Adrenal gland (tissue), 19 donors: ENCODE data around the gene POC5. TPM values are rescaled to one million over a fixed set of nuclear protein-coding genes. Genes with fewer than 3 reads are reported as not detected.
A peak's percentile ranks its signal among the peaks of the same experiment; 100 is the strongest.

Experiments used
- DNase-seq, 7 donors: peaks; one replicate each; pipeline ENCODE4 v3.0.0-alpha.2; 2019 to 2020
- H3K27ac ChIP-seq, 5 donors: fragments of 200-600 bp; sonication (generic) in 4 of 5; 1 replicate in 3 of 5; 2 replicates in 2 of 5; pipeline versions ENCODE4 v1.5.1 to v1.8.0; 2016 to 2020; ENCODE audit warnings: mild to moderate bottlenecking in 1 of 5
- H3K27me3 ChIP-seq: fragments of 200-600 bp; 2 replicates; pipeline ENCODE4 v1.8.0; 2021
- H3K36me3 ChIP-seq, 2 donors: fragments of 200-600 bp; replicated peaks in 1 of 2; 1 replicate in 1 of 2; 2 replicates in 1 of 2; pipeline versions ENCODE4 v1.5.1 to v1.8.0; 2018 to 2022
- H3K4me1 ChIP-seq, 2 donors: fragments of 200-600 bp; replicated peaks in 1 of 2; 1 replicate in 1 of 2; 2 replicates in 1 of 2; pipeline versions ENCODE4 v1.5.1 to v1.8.0; 2018 to 2021
- H3K4me3 ChIP-seq, 4 donors: fragments of 200-600 bp; sonication (generic) in 3 of 4; one replicate each; pipeline ENCODE4 v1.5.1; 2016 to 2018
- H3K9me3 ChIP-seq, 3 donors: fragments of 200-600 bp; sonication (generic) in 1 of 3; replicated peaks in 1 of 3; 1 replicate in 2 of 3; 2 replicates in 1 of 3; pipeline versions ENCODE4 v1.5.1 to v1.8.0; 2016 to 2021
- CTCF ChIP-seq, 6 experiments: fragments of 450-650 bp in 4 of 6; fragments of 200-600 bp in 2 of 6; sonication (generic) in 1 of 6; IDR thresholded peaks; 1 replicate in 5 of 6; 2 replicates in 1 of 6; pipeline versions ENCODE4 v1.5.1 to v1.8.0; 2016 to 2021; ENCODE audit warnings: antibody characterized with exemption in 6 of 6, mild to moderate bottlenecking in 2 of 6, moderate library complexity in 1 of 6
- POLR2A ChIP-seq, 2 donors: fragments of 450-650 bp; IDR thresholded peaks; one replicate each; pipeline ENCODE4 v1.6.1; 2017; ENCODE audit warnings: antibody characterized with exemption in 2 of 2, mild to moderate bottlenecking in 2 of 2, moderate library complexity in 1 of 2
- WGBS, 4 donors: extraction: QIAGEN DNeasy Blood & Tissue Kit in 2 of 4; methylation state at CpG; one replicate each; pipeline versions ENCODE4 v1.1.5 to v1.1.7; 2013 to 2017; 5-methylcytosine and 5-hydroxymethylcytosine counted together
- intact Hi-C, 2 donors: fragments of 100-400 bp; cut with DNase I; formaldehyde crosslinking; loops; one replicate each; pipeline versions ENCODE4 v1.14.1 to v1.15.0; 2022 to 2023
- long read RNA-seq, 10 donors: library from polyadenylated mRNA in 3 of 10; unstranded in 2 of 10; stranded (forward) in 1 of 10; transcript quantifications; one replicate each; pipeline ENCODE4 v2.0.0 and lab custom pipeline, GENCODE V29; 2021 to 2026
- polyA plus RNA-seq, 3 donors: library from polyadenylated mRNA; stranded (reverse); fragments of 200-250 nt in 2 of 3; fragments of 350-450 nt in 1 of 3; fragmentation: Illumina TruSeq in 1 of 3; extraction: RNeasy Lipid Tissue Mini Kit (QIAGEN cat#74804) in 1 of 3; gene quantifications; one replicate each; pipeline ENCODE4 v1.2.3, GENCODE V29; 2013 to 2014
- total RNA-seq, 9 donors: library from RNA; depleted of rRNA in 4 of 9; stranded (reverse); fragments of >200 nt in 4 of 9; fragments of 120-200 nt in 1 of 9; fragmentation: NEBNext Ultra II Directional in 1 of 9; extraction: Animal tissue kit (Norgen Biotek cat#: 25700) in 1 of 9; gene quantifications; one replicate each; pipeline versions ENCODE4 v1.1.0 to v1.2.4, GENCODE V29; 2013 to 2023
- donor health status: healthy with polysubstance abuse.
- donor health status: Bipolar disorder and iron deficiency.
- donor health status: DM: yes; HTN: yes; CAD: no.
- donor health status: DM: no; HTN: no; CAD: no.
- donor health status: DM: no; HTN: no; CAD: no.
- donor health status: DM: yes; HTN: yes; CAD: no.

POC5 gene
- total RNA-seq (10 to 100 TPM in 6 of 9 donors, 1 to 10 TPM in 3; 6.5 to 22.3 (median 13.8) TPM), polyA plus RNA-seq (10 to 100 TPM; 10.2 to 16.7 (median 13.5) TPM)
- long read RNA-seq, donor 1, partial matches to known transcripts = 0 of 1 reads
- long read RNA-seq, donor 1, other reads (novel, unspliced or antisense) = 0 of 1 reads
- long read RNA-seq, donor 2, partial matches to known transcripts = 0 of 2 reads
- long read RNA-seq, donor 2, other reads (novel, unspliced or antisense) = 0 of 2 reads
- long read RNA-seq, donor 3 = 0 reads
- long read RNA-seq, donor 4, partial matches to known transcripts = 0 of 7 reads
- long read RNA-seq, donor 4, other reads (novel, unspliced or antisense) = 4 of 7 reads
- long read RNA-seq, donor 5, partial matches to known transcripts = 0 of 6 reads
- long read RNA-seq, donor 5, other reads (novel, unspliced or antisense) = 3 of 6 reads
- long read RNA-seq, donor 6, partial matches to known transcripts = 1 of 6 reads
- long read RNA-seq, donor 6, other reads (novel, unspliced or antisense) = 3 of 6 reads
- long read RNA-seq, donor 7, partial matches to known transcripts = 0 of 1 reads
- long read RNA-seq, donor 7, other reads (novel, unspliced or antisense) = 0 of 1 reads
- long read RNA-seq, donor 8 = 0 reads
- long read RNA-seq, donor 9 = 0 reads
- long read RNA-seq, donor 10, partial matches to known transcripts = 0 of 1 reads
- long read RNA-seq, donor 10, other reads (novel, unspliced or antisense) = 0 of 1 reads

GRCh38 chr5:75717082-75717922 lies at the start of gene POC5:
Gene POC5 (minus strand): TSS chr5:75717437. CDS start chr5:75712937, 4,500 bp downstream.
- Histone ChIP-seq H3K9me3 (no peaks in the 10 kb centered on the region), H3K36me3 (no peaks in the 10 kb centered on the region), H3K4me1 (peaks cover 0 to 12% of the 10 kb centered on the region in 2 donors), H3K4me3 (peak within 1 kb of the TSS; percentile 34 to 97 (median 82)), H3K27ac (peak within 1 kb of the TSS; percentile 61 to 98 (median 87)), H3K27me3 (no peaks in the 10 kb centered on the region)
- intact Hi-C loops = no loop called here
- DNase-seq = peak; percentile 98 to 99 (median 98)
- no peak for TF ChIP-seq CTCF (IDR thresholded peaks at IDR 0.05)
- peak in 1 of 2 donors; percentile 84 for TF ChIP-seq POLR2A (IDR thresholded peaks at IDR 0.05)
- 9 to 16% (median 12%) methylated on average over 34 to 51 of the region's 51 CpGs for WGBS, 4 donors

- WGBS, 4 donors = 77 to 86% (median 85%) methylated on average over 5 of the region's 5 CpGs
Observed at GRCh38 chr5:75758116-75758515, 40.9 kb upstream of the POC5 start.

GRCh38 chr5:75756981-75757380 lies 39.7 kb upstream of the POC5 start:
- no peak for DNase-seq
- intact Hi-C loops = no loop called here
- no peaks in the 10 kb centered on the region for H3K27me3 ChIP-seq
- no peak overlapping the region for H3K27ac ChIP-seq
- no peaks in the 10 kb centered on the region for H3K4me1 ChIP-seq
- no peaks in the 10 kb centered on the region for H3K36me3 ChIP-seq
- H3K4me3 ChIP-seq = no peak overlapping the region
- TF ChIP-seq CTCF (IDR thresholded peaks at IDR 0.05) = no peak
- TF ChIP-seq POLR2A (IDR thresholded peaks at IDR 0.05) = no peak
- H3K9me3 ChIP-seq = no peaks in the 10 kb centered on the region

More at GRCh38 chr5:75758116-75758515, 40.9 kb upstream of the POC5 start:
- Histone ChIP-seq H3K36me3 (no peaks in the 10 kb centered on the region), H3K27me3 (no peaks in the 10 kb centered on the region), H3K27ac (no peak overlapping the region), H3K9me3 (no peaks in the 10 kb centered on the region), H3K4me3 (no peak overlapping the region), H3K4me1 (no peaks in the 10 kb centered on the region)
- intact Hi-C loops = no loop called here
- no peak for TF ChIP-seq CTCF (IDR thresholded peaks at IDR 0.05)
- TF ChIP-seq POLR2A (IDR thresholded peaks at IDR 0.05) = no peak
- DNase-seq = no peak

GRCh38 chr5:75756211-75756610 lies 39.0 kb upstream of the POC5 start:
- TF ChIP-seq POLR2A (IDR thresholded peaks at IDR 0.05) (no peak), CTCF (IDR thresholded peaks at IDR 0.05) (no peak)
- Histone ChIP-seq H3K9me3 (no peaks in the 10 kb centered on the region), H3K27me3 (no peaks in the 10 kb centered on the region), H3K4me3 (no peak overlapping the region), H3K27ac (no peak overlapping the region), H3K36me3 (no peaks in the 10 kb centered on the region), H3K4me1 (no peaks in the 10 kb centered on the region)
- intact Hi-C loops = no loop called here
- 24 to 60% (median 38%) methylated on average over 2 of the region's 2 CpGs for whole genome bisulfite sequencing, 4 donors
- DNase-seq = no peak
